ENCODE data around the gene TIAM2. TPM values are rescaled to one million over a fixed set of nuclear protein-coding genes. Genes with fewer than 3 reads are reported as not detected.

The TIAM2 gene
- total RNA-seq, 4 donors from 2014 or later: 4.8 to 11.4 (median 6.7) TPM

DNA sequence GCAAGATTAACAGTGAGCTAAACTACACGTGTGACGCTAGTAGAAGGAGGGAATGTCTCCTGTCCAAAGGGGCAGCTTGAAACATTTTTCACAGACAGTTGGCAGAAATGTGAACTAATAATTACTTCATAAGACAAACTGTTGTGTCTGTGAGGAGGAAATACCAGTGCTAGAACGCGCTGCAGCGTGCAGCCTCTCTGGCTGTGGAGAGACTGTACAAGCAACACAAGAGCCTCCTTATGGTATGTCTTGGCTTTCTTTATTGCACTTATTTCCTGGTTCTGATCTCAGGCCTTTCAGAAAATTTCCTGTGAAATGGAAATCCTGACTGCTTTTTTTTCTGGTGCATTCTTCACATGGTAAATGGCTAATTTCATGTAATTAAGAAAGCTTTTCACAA is 25.3 kb upstream of the TIAM2 start:
- Histone ChIP-seq H3K36me3 (no peaks in the 10 kb centered on the region), H3K4me1 (no peaks in the 10 kb centered on the region), H3K27me3 (no peaks in the 10 kb centered on the region), H3K9me3 (no peaks in the 10 kb centered on the region), H3K27ac (no peak overlapping the region), H3K4me3 (no peak overlapping the region)
- DNase-seq (ENCODE audit: low spot score in 2 of 2): no peak
- TF ChIP-seq POLR2AphosphoS5 (IDR thresholded peaks at IDR 0.05) (no peak), EP300 (IDR thresholded peaks at IDR 0.05) (no peak), POLR2A (IDR thresholded peaks at IDR 0.05) (no peak)
- TF ChIP-seq, protein P1, sequence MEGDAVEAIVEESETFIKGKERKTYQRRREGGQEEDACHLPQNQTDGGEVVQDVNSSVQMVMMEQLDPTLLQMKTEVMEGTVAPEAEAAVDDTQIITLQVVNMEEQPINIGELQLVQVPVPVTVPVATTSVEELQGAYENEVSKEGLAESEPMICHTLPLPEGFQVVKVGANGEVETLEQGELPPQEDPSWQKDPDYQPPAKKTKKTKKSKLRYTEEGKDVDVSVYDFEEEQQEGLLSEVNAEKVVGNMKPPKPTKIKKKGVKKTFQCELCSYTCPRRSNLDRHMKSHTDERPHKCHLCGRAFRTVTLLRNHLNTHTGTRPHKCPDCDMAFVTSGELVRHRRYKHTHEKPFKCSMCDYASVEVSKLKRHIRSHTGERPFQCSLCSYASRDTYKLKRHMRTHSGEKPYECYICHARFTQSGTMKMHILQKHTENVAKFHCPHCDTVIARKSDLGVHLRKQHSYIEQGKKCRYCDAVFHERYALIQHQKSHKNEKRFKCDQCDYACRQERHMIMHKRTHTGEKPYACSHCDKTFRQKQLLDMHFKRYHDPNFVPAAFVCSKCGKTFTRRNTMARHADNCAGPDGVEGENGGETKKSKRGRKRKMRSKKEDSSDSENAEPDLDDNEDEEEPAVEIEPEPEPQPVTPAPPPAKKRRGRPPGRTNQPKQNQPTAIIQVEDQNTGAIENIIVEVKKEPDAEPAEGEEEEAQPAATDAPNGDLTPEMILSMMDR (IDR thresholded peaks at IDR 0.05): no peak
- 64% methylated on average over 5 of the region's 5 CpGs for WGBS

DNA sequence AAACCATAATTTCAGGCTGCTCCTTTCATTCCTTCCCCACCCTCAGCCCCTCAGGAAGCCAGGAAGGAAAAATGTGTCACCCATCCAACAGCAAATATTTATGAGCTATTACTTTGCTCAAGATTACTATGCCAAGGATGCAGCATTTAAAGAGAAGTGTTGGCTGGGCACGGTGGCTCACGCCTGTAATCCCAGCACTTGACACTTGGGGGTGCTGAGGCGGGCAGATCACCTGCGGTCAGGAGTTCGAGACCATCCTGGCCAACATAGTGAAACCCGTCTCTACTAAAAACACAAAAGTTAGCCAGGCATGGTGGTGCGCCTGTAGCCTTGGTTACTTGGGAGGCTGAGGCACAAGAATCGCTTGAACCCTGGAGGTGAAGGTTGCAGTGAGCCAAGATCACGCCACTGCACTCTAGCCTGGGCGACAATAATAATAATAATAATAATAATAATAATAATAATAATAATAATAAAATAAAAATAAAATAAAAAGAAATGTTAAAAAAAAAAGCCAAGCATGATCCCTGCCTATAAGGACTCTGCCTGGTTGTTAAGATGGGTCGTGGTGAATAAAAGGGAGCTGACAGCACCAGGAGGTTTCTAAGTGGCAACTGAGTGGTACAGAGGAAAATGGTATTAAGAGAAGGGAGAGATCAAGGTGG is 20.5 kb upstream of the TIAM2 start:
- H3K4me3 ChIP-seq: no peak overlapping the region
- 91% methylated on average over 11 of the region's 11 CpGs for WGBS
- no peaks in the 10 kb centered on the region for H3K4me1 ChIP-seq
- H3K27ac ChIP-seq: no peak overlapping the region
- H3K9me3 ChIP-seq: no peaks in the 10 kb centered on the region
- no peak for DNase-seq (ENCODE audit: low spot score in 2 of 2)
- no peaks in the 10 kb centered on the region for H3K27me3 ChIP-seq
- TF ChIP-seq POLR2A (IDR thresholded peaks at IDR 0.05) (no peak), EP300 (IDR thresholded peaks at IDR 0.05) (no peak), POLR2AphosphoS5 (IDR thresholded peaks at IDR 0.05) (no peak)
- TF ChIP-seq, protein P1 (IDR thresholded peaks at IDR 0.05): no peak
- H3K36me3 ChIP-seq: no peaks in the 10 kb centered on the region

DNA sequence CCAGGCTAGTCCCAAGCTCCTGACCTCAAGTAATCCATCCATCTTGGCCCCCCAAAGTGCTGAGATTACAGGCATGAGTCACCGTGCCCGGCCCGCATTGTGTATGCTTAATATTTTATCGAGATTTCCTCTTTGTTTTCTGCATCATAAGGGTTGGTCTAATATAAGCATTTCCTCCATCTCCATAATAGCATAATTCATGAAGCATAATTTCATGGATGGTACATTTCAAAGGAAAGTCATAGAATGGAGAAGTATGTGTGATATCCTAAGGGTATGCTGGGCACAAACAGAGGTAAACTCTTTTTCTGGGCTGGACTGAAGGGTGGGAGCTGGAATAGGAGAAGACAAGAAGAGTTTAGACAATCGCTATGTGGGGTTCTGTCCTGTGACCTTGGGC is 17.5 kb upstream of the TIAM2 start:
- H3K4me3 ChIP-seq: no peak overlapping the region
- H3K9me3 ChIP-seq: no peaks in the 10 kb centered on the region
- TF ChIP-seq POLR2A (IDR thresholded peaks at IDR 0.05) (no peak), POLR2AphosphoS5 (IDR thresholded peaks at IDR 0.05) (no peak), EP300 (IDR thresholded peaks at IDR 0.05) (no peak)
- TF ChIP-seq, protein P1 (IDR thresholded peaks at IDR 0.05): no peak
- 98% methylated on average over 5 of the region's 5 CpGs for WGBS
- H3K36me3 ChIP-seq: no peaks in the 10 kb centered on the region
- DNase-seq (ENCODE audit: low spot score in 2 of 2): no peak
- H3K27ac ChIP-seq: no peak overlapping the region
- no peaks in the 10 kb centered on the region for H3K27me3 ChIP-seq
- H3K4me1 ChIP-seq: no peaks in the 10 kb centered on the region

DNA sequence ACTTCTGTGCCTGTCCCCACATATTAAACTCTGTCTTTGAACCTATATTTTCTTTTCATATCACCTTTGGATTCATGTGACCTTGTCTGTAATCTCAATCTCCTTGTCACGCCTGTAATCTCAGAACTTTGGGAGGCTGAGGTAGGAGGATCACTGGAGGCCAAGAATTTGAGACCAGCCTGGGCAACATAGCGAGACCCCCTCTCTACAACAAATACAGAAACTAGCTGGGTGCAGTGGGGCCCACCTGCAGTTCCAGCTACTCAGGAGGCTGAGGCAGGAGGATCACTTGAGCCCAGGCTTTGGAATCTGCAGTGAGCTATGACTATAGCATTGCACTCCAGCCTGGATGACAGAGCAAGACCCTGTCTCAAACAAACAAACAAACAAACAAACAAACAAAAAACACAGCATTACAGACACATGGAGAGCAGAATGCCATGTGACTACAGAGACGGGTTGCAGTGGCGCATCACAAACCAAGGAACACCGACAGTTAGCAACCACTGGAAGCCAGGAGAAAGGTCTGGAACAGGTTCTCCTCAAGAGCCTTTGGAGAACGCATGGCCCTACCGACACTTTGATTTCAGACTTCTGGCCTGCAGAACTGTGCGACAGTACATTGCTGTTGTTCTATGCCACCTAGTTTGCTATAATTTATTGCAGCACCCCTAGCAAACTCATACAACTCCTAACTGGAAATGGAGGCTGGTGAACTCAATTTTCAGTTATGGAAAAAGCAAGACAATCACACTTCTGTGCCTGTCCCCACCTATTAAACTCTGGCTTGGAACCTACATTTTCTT is 14.6 kb upstream of the TIAM2 start:
- Histone ChIP-seq H3K36me3 (no peaks in the 10 kb centered on the region), H3K27ac (no peak overlapping the region), H3K4me1 (no peaks in the 10 kb centered on the region), H3K4me3 (no peak overlapping the region), H3K9me3 (no peaks in the 10 kb centered on the region), H3K27me3 (no peaks in the 10 kb centered on the region)
- 92% methylated on average over 8 of the region's 8 CpGs for WGBS
- DNase-seq (ENCODE audit: low spot score in 2 of 2): no peak
- TF ChIP-seq POLR2AphosphoS5 (IDR thresholded peaks at IDR 0.05): no peak
- no peak for TF ChIP-seq POLR2A (IDR thresholded peaks at IDR 0.05)
- no peak for TF ChIP-seq EP300 (IDR thresholded peaks at IDR 0.05)
- TF ChIP-seq, protein P1 (IDR thresholded peaks at IDR 0.05): no peak
